HepG2 (cell line): ENCODE data around the gene BEAN1. TPM values are rescaled to one million over a fixed set of nuclear protein-coding genes. Genes with fewer than 3 reads are reported as not detected.

ENCODE experiments used
- CBFB ChIP-seq: sonication (generic); formaldehyde crosslinking; IDR thresholded peaks from 2 replicates; pipeline ENCODE4 v1.4.0; 2020; ENCODE audit warnings: missing genetic modification reagents
- ELF3 ChIP-seq: IDR thresholded peaks from 2 replicates; pipeline ENCODE4 v1.6.1; 2016; ENCODE audit warnings: missing genetic modification reagents, missing compliant biosample characterization
- FOXA1 ChIP-seq, 2 experiments: fragments of 450-650 bp in 1 of 2; sonication (generic) in 1 of 2; formaldehyde crosslinking in 1 of 2; IDR thresholded peaks; 2 replicates each; pipeline versions ENCODE4 v1.4.0 to v1.6.1; 2016 to 2020; ENCODE audit warnings: missing genetic modification reagents in 1 of 2
- MIER3 ChIP-seq: IDR thresholded peaks from 2 replicates; pipeline ENCODE4 v1.6.1; 2016; ENCODE audit warnings: missing compliant biosample characterization, borderline replicate concordance
- NFATC3 ChIP-seq: sonication (generic); formaldehyde crosslinking; IDR thresholded peaks from 2 replicates; pipeline ENCODE4 v1.5.1; 2020; ENCODE audit warnings: mild to moderate bottlenecking, missing genetic modification reagents
- RAD21 ChIP-seq: fragments of 450-650 bp; formaldehyde crosslinking; IDR thresholded peaks from 2 replicates; pipeline ENCODE4 v1.5.0; 2020; ENCODE audit warnings: mild to moderate bottlenecking
- TAF15 ChIP-seq: fragments of 200-400 bp; formaldehyde crosslinking; IDR thresholded peaks from one replicate; pipeline ENCODE4 v1.6.1; 2018; ENCODE audit warnings: mild to moderate bottlenecking, low read depth, low read length; ENCODE audit not compliant: poor library complexity, severe bottlenecking
- ZBTB1 ChIP-seq: sonication (generic); formaldehyde crosslinking; IDR thresholded peaks from 2 replicates; pipeline ENCODE4 v1.4.0; 2020; ENCODE audit warnings: missing genetic modification reagents, borderline replicate concordance
- ZBTB7B ChIP-seq: sonication (generic); formaldehyde crosslinking; IDR thresholded peaks from 2 replicates; pipeline ENCODE4 v1.4.0; 2020; ENCODE audit warnings: missing genetic modification reagents
- ZFX ChIP-seq: sonication (generic); formaldehyde crosslinking; IDR thresholded peaks from 2 replicates; pipeline ENCODE4 v1.4.0; 2020; ENCODE audit warnings: mild to moderate bottlenecking, low read depth, missing genetic modification reagents, moderate library complexity
- ZNF570 ChIP-seq: sonication (generic); formaldehyde crosslinking; IDR thresholded peaks from 2 replicates; pipeline ENCODE4 v1.4.0; 2020; ENCODE audit warnings: mild to moderate bottlenecking, missing genetic modification reagents, borderline replicate concordance
- ZNF709 ChIP-seq: sonication (generic); formaldehyde crosslinking; IDR thresholded peaks from 2 replicates; pipeline ENCODE4 v1.5.0; 2020; ENCODE audit warnings: mild to moderate bottlenecking, missing genetic modification reagents
- ZNF780A ChIP-seq: sonication (generic); formaldehyde crosslinking; IDR thresholded peaks from 2 replicates; pipeline ENCODE4 v1.8.0; 2022; ENCODE audit warnings: mild to moderate bottlenecking, missing genetic modification reagents, moderate library complexity
- ZNF781 ChIP-seq: sonication (generic); formaldehyde crosslinking; IDR thresholded peaks from 2 replicates; pipeline ENCODE4 v1.5.1; 2020; ENCODE audit warnings: borderline replicate concordance, mild to moderate bottlenecking, missing genetic modification reagents; ENCODE audit errors: not compliant biosample characterization
- polyA plus RNA-seq, 8 experiments: library from polyadenylated mRNA; depleted of rRNA in 3 of 8; stranded (reverse) in 7 of 8; unstranded in 1 of 8; fragments of >200 nt; fragmentation: Illumina TruSeq in 4 of 8; extraction: Trizol in 4 of 8; gene quantifications; 2 replicates each; pipeline versions ENCODE4 v1.2.1 to v1.2.3, GENCODE V29; 2011 to 2016; ENCODE audit warnings: low read depth in 4 of 8, missing spikeins in 1 of 8, mixed read lengths in 1 of 8; ENCODE audit not compliant: insufficient read depth in 1 of 8
- total RNA-seq, 5 experiments: library from RNA; depleted of rRNA; stranded (reverse); fragments of >200 nt; fragmentation: Illumina TruSeq; extraction: Trizol; gene quantifications; 2 replicates each; pipeline ENCODE4 v1.2.3, GENCODE V29; 2016; ENCODE audit warnings: low read depth in 1 of 5
- TF ChIP-seq, protein P1 (sequence below): sonication (generic); formaldehyde crosslinking; IDR thresholded peaks from 2 replicates; pipeline ENCODE4 v1.5.0; 2020; ENCODE audit warnings: missing genetic modification reagents, mild to moderate bottlenecking, borderline replicate concordance
- TF ChIP-seq, protein P2 (sequence below): sonication (generic); formaldehyde crosslinking; conservative IDR thresholded peaks from 2 replicates; pipeline ENCODE4 v1.5.0; 2020; ENCODE audit warnings: missing genetic modification reagents
- TF ChIP-seq, protein P3 (sequence below): sonication (generic); formaldehyde crosslinking; conservative IDR thresholded peaks from 2 replicates; pipeline ENCODE4 v1.4.0; 2020; ENCODE audit warnings: missing genetic modification reagents
- TF ChIP-seq, protein P4 (sequence below): sonication (generic); formaldehyde crosslinking; IDR thresholded peaks from 2 replicates; pipeline ENCODE4 v1.4.0; 2020; ENCODE audit warnings: missing genetic modification reagents

Gene BEAN1
- total and polyA plus RNA-seq, 2 of the 13 experiments (the other 11 are each of a cell fraction or from before 2014, with no cell fraction given) = 0.53 to 1.4 TPM

DNA sequence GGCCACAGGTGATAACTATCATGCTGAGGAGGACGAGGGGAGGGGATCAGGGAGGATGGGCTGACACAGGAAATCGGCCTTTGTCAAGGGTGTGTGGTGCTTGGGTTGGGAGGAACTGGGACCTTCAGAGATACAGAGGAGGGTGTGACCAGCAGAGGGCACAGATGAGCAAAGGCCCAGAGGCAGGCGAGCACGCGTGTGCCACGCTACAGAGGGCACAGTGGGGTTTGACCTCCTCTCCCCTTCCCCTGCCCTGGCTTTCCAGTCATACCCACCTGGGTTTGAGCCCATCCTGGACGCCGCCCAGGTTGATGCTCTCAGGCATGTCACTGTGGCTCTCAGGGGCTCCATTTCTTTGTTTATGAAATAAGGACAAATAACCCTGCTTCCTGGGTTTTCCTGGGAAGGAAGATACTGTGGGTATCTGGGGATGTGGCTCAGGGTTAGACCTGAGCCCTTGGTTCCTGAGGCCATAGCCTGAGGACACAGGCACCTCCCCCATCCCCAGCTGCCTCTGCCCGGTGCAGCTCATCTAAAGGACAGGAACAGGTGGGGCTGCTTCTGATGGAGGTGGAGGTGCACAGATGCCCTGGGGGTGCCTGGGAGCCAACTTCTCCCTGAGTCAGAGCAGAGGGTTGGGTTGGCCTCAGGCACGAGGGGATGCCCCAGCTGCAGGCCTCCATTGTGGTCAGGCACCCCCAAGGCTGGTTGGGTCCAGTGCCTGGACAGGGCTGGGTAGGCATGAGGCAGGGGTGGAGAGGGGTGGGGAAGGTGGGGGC is 51.8 kb downstream of the BEAN1 start (continued):
- no peak for TF ChIP-seq ZNF780A (CRISPR knock-in tag)
- TF ChIP-seq, protein P1, sequence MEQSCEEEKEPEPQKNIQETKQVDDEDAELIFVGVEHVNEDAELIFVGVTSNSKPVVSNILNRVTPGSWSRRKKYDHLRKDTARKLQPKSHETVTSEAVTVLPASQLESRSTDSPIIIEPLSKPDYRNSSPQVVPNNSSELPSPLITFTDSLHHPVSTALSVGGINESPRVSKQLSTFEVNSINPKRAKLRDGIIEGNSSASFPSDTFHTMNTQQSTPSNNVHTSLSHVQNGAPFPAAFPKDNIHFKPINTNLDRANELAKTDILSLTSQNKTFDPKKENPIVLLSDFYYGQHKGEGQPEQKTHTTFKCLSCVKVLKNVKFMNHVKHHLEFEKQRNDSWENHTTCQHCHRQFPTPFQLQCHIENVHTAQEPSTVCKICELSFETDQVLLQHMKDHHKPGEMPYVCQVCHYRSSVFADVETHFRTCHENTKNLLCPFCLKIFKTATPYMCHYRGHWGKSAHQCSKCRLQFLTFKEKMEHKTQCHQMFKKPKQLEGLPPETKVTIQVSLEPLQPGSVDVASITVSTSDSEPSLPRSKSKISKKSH (CRISPR knock-in tag) = peak; percentile 39; the same call in 1 of the 2 replicates
- no peak for TF ChIP-seq TAF15
- TF ChIP-seq, protein P2, sequence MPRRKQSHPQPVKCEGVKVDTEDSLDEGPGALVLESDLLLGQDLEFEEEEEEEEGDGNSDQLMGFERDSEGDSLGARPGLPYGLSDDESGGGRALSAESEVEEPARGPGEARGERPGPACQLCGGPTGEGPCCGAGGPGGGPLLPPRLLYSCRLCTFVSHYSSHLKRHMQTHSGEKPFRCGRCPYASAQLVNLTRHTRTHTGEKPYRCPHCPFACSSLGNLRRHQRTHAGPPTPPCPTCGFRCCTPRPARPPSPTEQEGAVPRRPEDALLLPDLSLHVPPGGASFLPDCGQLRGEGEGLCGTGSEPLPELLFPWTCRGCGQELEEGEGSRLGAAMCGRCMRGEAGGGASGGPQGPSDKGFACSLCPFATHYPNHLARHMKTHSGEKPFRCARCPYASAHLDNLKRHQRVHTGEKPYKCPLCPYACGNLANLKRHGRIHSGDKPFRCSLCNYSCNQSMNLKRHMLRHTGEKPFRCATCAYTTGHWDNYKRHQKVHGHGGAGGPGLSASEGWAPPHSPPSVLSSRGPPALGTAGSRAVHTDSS (CRISPR knock-in tag) = no peak
- TF ChIP-seq, protein P3, sequence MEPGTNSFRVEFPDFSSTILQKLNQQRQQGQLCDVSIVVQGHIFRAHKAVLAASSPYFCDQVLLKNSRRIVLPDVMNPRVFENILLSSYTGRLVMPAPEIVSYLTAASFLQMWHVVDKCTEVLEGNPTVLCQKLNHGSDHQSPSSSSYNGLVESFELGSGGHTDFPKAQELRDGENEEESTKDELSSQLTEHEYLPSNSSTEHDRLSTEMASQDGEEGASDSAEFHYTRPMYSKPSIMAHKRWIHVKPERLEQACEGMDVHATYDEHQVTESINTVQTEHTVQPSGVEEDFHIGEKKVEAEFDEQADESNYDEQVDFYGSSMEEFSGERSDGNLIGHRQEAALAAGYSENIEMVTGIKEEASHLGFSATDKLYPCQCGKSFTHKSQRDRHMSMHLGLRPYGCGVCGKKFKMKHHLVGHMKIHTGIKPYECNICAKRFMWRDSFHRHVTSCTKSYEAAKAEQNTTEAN (CRISPR knock-in tag) = no peak
- no peak for TF ChIP-seq FOXA1 (IDR thresholded peaks at IDR 0.05)
- TF ChIP-seq FOXA1 (CRISPR knock-in tag; IDR thresholded peaks at IDR 0.05) = 0 out of 2 replicates have a peak, but pooled peaks have one; percentile 10
- no peak for TF ChIP-seq CBFB (CRISPR knock-in tag)
- TF ChIP-seq ELF3 = 0 out of 2 replicates have a peak, but pooled peaks have one; percentile 35
- no peak for TF ChIP-seq NFATC3 (CRISPR knock-in tag)
- no peak for TF ChIP-seq ZBTB1 (CRISPR knock-in tag)
- TF ChIP-seq ZNF781 = no peak
- no peak for TF ChIP-seq ZNF709 (CRISPR knock-in tag)
- TF ChIP-seq, protein P4, sequence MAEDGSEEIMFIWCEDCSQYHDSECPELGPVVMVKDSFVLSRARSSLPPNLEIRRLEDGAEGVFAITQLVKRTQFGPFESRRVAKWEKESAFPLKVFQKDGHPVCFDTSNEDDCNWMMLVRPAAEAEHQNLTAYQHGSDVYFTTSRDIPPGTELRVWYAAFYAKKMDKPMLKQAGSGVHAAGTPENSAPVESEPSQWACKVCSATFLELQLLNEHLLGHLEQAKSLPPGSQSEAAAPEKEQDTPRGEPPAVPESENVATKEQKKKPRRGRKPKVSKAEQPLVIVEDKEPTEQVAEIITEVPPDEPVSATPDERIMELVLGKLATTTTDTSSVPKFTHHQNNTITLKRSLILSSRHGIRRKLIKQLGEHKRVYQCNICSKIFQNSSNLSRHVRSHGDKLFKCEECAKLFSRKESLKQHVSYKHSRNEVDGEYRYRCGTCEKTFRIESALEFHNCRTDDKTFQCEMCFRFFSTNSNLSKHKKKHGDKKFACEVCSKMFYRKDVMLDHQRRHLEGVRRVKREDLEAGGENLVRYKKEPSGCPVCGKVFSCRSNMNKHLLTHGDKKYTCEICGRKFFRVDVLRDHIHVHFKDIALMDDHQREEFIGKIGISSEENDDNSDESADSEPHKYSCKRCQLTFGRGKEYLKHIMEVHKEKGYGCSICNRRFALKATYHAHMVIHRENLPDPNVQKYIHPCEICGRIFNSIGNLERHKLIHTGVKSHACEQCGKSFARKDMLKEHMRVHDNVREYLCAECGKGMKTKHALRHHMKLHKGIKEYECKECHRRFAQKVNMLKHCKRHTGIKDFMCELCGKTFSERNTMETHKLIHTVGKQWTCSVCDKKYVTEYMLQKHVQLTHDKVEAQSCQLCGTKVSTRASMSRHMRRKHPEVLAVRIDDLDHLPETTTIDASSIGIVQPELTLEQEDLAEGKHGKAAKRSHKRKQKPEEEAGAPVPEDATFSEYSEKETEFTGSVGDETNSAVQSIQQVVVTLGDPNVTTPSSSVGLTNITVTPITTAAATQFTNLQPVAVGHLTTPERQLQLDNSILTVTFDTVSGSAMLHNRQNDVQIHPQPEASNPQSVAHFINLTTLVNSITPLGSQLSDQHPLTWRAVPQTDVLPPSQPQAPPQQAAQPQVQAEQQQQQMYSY (CRISPR knock-in tag) = no peak
- 0 out of 2 replicates have a peak, but pooled peaks have one; percentile 34 for TF ChIP-seq ZBTB7B
- TF ChIP-seq ZFX (CRISPR knock-in tag) = peak; percentile 57
- no peak for TF ChIP-seq ZNF570
- TF ChIP-seq RAD21 (CRISPR knock-in tag) = peak; percentile 65
- peak; percentile 43; the same call in 1 of the 2 replicates for TF ChIP-seq MIER3 (CRISPR knock-in tag)
